GM21515 (cell line): ENCODE data around the gene STK11.

Experiments
- ATAC-seq: cut with Tn5 transposase; IDR thresholded peaks from one replicate; pipeline ENCODE4 v1.9.1; 2021; ENCODE audit not compliant: unreplicated experiment

The STK11 gene

GRCh38 chr19:1248786-1249297, 43.3 kb downstream of the STK11 start:
- peak; percentile 27 for ATAC-seq

- ATAC-seq: peak; percentile 40
Observed at GRCh38 chr19:1249298-1249989, 43.9 kb downstream of the STK11 start.

- no peak for ATAC-seq
Observed at GRCh38 chr19:1249990-1250436, 44.4 kb downstream of the STK11 start.

- ATAC-seq: no peak
Observed at GRCh38 chr19:1250437-1251260, 45.1 kb downstream of the STK11 start.

GRCh38 chr19:1251330-1252220, 46.0 kb downstream of the STK11 start:
- ATAC-seq: no peak

- no peak for ATAC-seq
Observed at GRCh38 chr19:1252221-1252820, 46.7 kb downstream of the STK11 start.

- ATAC-seq: no peak
Observed at GRCh38 chr19:1252821-1253513, 47.4 kb downstream of the STK11 start.

- no peak for ATAC-seq
Observed at GRCh38 chr19:1253514-1254080, 48.0 kb downstream of the STK11 start.

GRCh38 chr19:1254081-1254527, 48.5 kb downstream of the STK11 start:
- ATAC-seq: no peak

GRCh38 chr19:1254530-1255185, 49.1 kb downstream of the STK11 start:
- no peak for ATAC-seq

GRCh38 chr19:1255186-1256161, 49.9 kb downstream of the STK11 start:
- ATAC-seq: no peak

- no peak for ATAC-seq
Observed at GRCh38 chr19:1256646-1257474, 51.3 kb downstream of the STK11 start.

- ATAC-seq: no peak
Observed at GRCh38 chr19:1257475-1258162, 52.0 kb downstream of the STK11 start.

GRCh38 chr19:1258163-1258492, 52.5 kb downstream of the STK11 start:
- no peak for ATAC-seq

- ATAC-seq: no peak
Observed at GRCh38 chr19:1258707-1259205, 53.2 kb downstream of the STK11 start.

- ATAC-seq: no peak
Observed at GRCh38 chr19:1259206-1259875, 53.8 kb downstream of the STK11 start.
